ENCODE results near the gene HK1. TPM values are rescaled to one million over a fixed set of nuclear protein-coding genes. Genes with fewer than 3 reads are reported as not detected.
A peak's percentile ranks its signal among the peaks of the same experiment; 100 is the strongest.
"Not testable (repeated sequence)": the region's sequence is repeated elsewhere in the genome, so short reads cannot be mapped to it uniquely, and the experiment has no call there.

HK1 gene
- total RNA-seq, 1 donor from 2014 or later = 88.8 TPM

- TF ChIP-seq CTCF (conservative IDR thresholded peaks at IDR 0.05) = no peak
- DNase-seq (ENCODE audit: low read depth, low spot score) = no peak
- no peaks in the 10 kb centered on the region for H3K9me3 Mint-ChIP-seq
- peaks cover 71% of the 10 kb centered on the region for H3K4me1 Mint-ChIP-seq
- H3K4me3 Mint-ChIP-seq = peak overlapping the region; percentile 54
- no peaks in the 10 kb centered on the region for H3K36me3 Mint-ChIP-seq (ENCODE audit: low read depth)
- H3K27ac Mint-ChIP-seq (ENCODE audit: unreplicated experiment) = no peak overlapping the region
- no peaks in the 10 kb centered on the region for H3K27me3 Mint-ChIP-seq (ENCODE audit: low read depth)
These were observed 46.3 kb downstream of the HK1 start for GRCh38 chr10:69324583-69324982.

GRCh38 chr10:69325637-69326523 lies 47.6 kb downstream of the HK1 start:
- H3K27ac Mint-ChIP-seq (ENCODE audit: unreplicated experiment); H3K9me3 Mint-ChIP-seq; H3K27me3 Mint-ChIP-seq (ENCODE audit: low read depth); H3K36me3 Mint-ChIP-seq (ENCODE audit: low read depth); DNase-seq (ENCODE audit: low read depth, low spot score): not testable (repeated sequence)
- Mint-ChIP-seq H3K4me3 (peak overlapping the region; percentile 67), H3K4me1 (peaks cover 61% of the 10 kb centered on the region)

GRCh38 chr10:69326692-69327091 lies 48.4 kb downstream of the HK1 start:
- Mint-ChIP-seq H3K36me3 (ENCODE audit: low read depth) (no peaks in the 10 kb centered on the region), H3K9me3 (no peaks in the 10 kb centered on the region), H3K4me1 (peaks cover 54% of the 10 kb centered on the region), H3K4me3 (no peak overlapping the region), H3K27me3 (ENCODE audit: low read depth) (no peaks in the 10 kb centered on the region), H3K27ac (ENCODE audit: unreplicated experiment) (no peak overlapping the region)
- DNase-seq (ENCODE audit: low read depth, low spot score) = no peak
- TF ChIP-seq CTCF (conservative IDR thresholded peaks at IDR 0.05) = no peak

GRCh38 chr10:69327463-69328379 lies 49.4 kb downstream of the HK1 start:
- peaks cover 57% of the 10 kb centered on the region for H3K4me1 Mint-ChIP-seq
- H3K27me3 Mint-ChIP-seq (ENCODE audit: low read depth) = no peaks in the 10 kb centered on the region
- no peaks in the 10 kb centered on the region for H3K9me3 Mint-ChIP-seq
- TF ChIP-seq CTCF (conservative IDR thresholded peaks at IDR 0.05) = no peak
- peak overlapping the region; percentile 43 for H3K27ac Mint-ChIP-seq (ENCODE audit: unreplicated experiment)
- no peaks in the 10 kb centered on the region for H3K36me3 Mint-ChIP-seq (ENCODE audit: low read depth)
- no peak overlapping the region for H3K4me3 Mint-ChIP-seq
- no peak for DNase-seq (ENCODE audit: low read depth, low spot score)

- Mint-ChIP-seq H3K9me3 (no peaks in the 10 kb centered on the region), H3K36me3 (ENCODE audit: low read depth) (no peaks in the 10 kb centered on the region), H3K4me3 (no peak overlapping the region), H3K27me3 (ENCODE audit: low read depth) (no peaks in the 10 kb centered on the region), H3K4me1 (peaks cover 64% of the 10 kb centered on the region), H3K27ac (ENCODE audit: unreplicated experiment) (no peak overlapping the region)
- no peak for TF ChIP-seq CTCF (conservative IDR thresholded peaks at IDR 0.05)
- DNase-seq (ENCODE audit: low read depth, low spot score) = no peak
These were observed 50.1 kb downstream of the HK1 start for GRCh38 chr10:69328380-69328735.

GRCh38 chr10:69328888-69329287 lies 50.6 kb downstream of the HK1 start:
- H3K27ac Mint-ChIP-seq (ENCODE audit: unreplicated experiment); H3K36me3 Mint-ChIP-seq (ENCODE audit: low read depth); H3K27me3 Mint-ChIP-seq (ENCODE audit: low read depth); DNase-seq (ENCODE audit: low read depth, low spot score); H3K4me3 Mint-ChIP-seq; H3K9me3 Mint-ChIP-seq: not testable (repeated sequence)
- H3K4me1 Mint-ChIP-seq = peaks cover 62% of the 10 kb centered on the region

All from neural crest cell (in vitro differentiated cells).